K562 (cell line): Measurements from ENCODE around the gene FMC1. TPM values are rescaled to one million over a fixed set of nuclear protein-coding genes. Genes with fewer than 3 reads are reported as not detected.

Source experiments
- CHAMP1 ChIP-seq: fragments of 450-650 bp; IDR thresholded peaks from 2 replicates; pipeline ENCODE4 v1.6.1; 2016; ENCODE audit warnings: mild to moderate bottlenecking
- ELK1 ChIP-seq: sonication (generic); formaldehyde crosslinking; IDR thresholded peaks from 2 replicates; pipeline ENCODE4 v1.8.1; 2022; ENCODE audit warnings: missing genetic modification reagents
- MAFF ChIP-seq: IDR thresholded peaks from 2 replicates; pipeline ENCODE4 v1.6.1; 2012; ENCODE audit warnings: low read length, improper control_type of control experiment
- MAFG ChIP-seq: fragments of 450-650 bp; conservative IDR thresholded peaks from 2 replicates; pipeline ENCODE4 v1.6.1; 2016; ENCODE audit warnings: missing genetic modification characterization, missing compliant biosample characterization
- NFE2L1 ChIP-seq: fragments of 450-650 bp; IDR thresholded peaks from 2 replicates; pipeline ENCODE4 v1.6.1; 2016; ENCODE audit warnings: missing genetic modification characterization, low read depth, mild to moderate bottlenecking, missing compliant biosample characterization, moderate library complexity, borderline replicate concordance
- RBFOX2 ChIP-seq: fragments of 200-400 bp; formaldehyde crosslinking; IDR thresholded peaks from 2 replicates; pipeline ENCODE4 v1.6.1; 2017; ENCODE audit warnings: low read depth, mild to moderate bottlenecking, low read length, moderate library complexity
- RBM17 ChIP-seq: fragments of 200-400 bp; formaldehyde crosslinking; IDR thresholded peaks from 2 replicates; pipeline ENCODE4 v1.6.1; 2017; ENCODE audit warnings: low read depth, mild to moderate bottlenecking, low read length, borderline replicate concordance
- TFAM ChIP-seq: fragments of 250-450 bp; sonication (Bioruptor Pico); conservative IDR thresholded peaks from 2 replicates; pipeline ENCODE4 v1.5.0; 2021; ENCODE audit warnings: mild to moderate bottlenecking, moderate library complexity
- ZNF324 ChIP-seq: fragments of 250-450 bp; sonication (Bioruptor Pico); IDR thresholded peaks from 2 replicates; pipeline ENCODE4 v1.4.0; 2020; ENCODE audit warnings: mild to moderate bottlenecking
- polyA plus RNA-seq, 8 experiments: library from polyadenylated mRNA; depleted of rRNA in 4 of 8; stranded (reverse) in 5 of 8; unstranded in 3 of 8; fragments of >200 nt; fragmentation: Nextera tagmentation in 2 of 8; fragmentation: Illumina TruSeq in 1 of 8; extraction: Ambion mirVana in 2 of 8; extraction: Trizol in 1 of 8; gene quantifications; 2 replicates each; pipeline versions ENCODE4 v1.2.1 to v1.2.3, GENCODE V29; 2011 to 2014; ENCODE audit warnings: inconsistent platforms in 1 of 8, missing spikeins in 1 of 8
- total RNA-seq, 7 experiments: library from RNA; depleted of rRNA in 6 of 7; stranded (reverse); fragments of >200 nt in 6 of 7; fragmentation: Illumina TruSeq in 2 of 7; extraction: Trizol in 2 of 7; gene quantifications; 2 replicates each; pipeline versions ENCODE4 v1.2.1 to v1.2.3, GENCODE V29; 2011 to 2021; ENCODE audit warnings: low replicate concordance in 1 of 7

The FMC1 gene
- total and polyA plus RNA-seq, 9 of the 15 experiments (the other 6 are each of a cell fraction or from before 2014, with no cell fraction given): 14.0 to 116 (median 29.0) TPM

- TF ChIP-seq CHAMP1: no peak
- no peak for TF ChIP-seq TFAM (CRISPR knock-in tag)
- TF ChIP-seq MAFG (tag): peak; percentile 37
- TF ChIP-seq ZNF324 (CRISPR knock-in tag): no peak
- no peak for TF ChIP-seq NFE2L1
- TF ChIP-seq MAFF: 0 out of 2 replicates have a peak, but pooled peaks have one; percentile 2
- no peak for TF ChIP-seq RBM17
- peak; percentile 18; the same call in 1 of the 2 replicates for TF ChIP-seq RBFOX2
- TF ChIP-seq ELK1 (CRISPR knock-in tag): no peak
Measured at GRCh38 chr7:139367438-139368155, 26.5 kb downstream of the FMC1 start (continued).
